SU-DHL-6 (cell line): Measurements from ENCODE around the gene HPCAL4.

Source experiments
- H2AFZ ChIP-seq: fragments of 200-600 bp; sonication (generic); 2 replicates; pipeline ENCODE4 v1.6.1; 2014; ENCODE audit warnings: low read depth, mild to moderate bottlenecking, moderate library complexity, mixed read lengths, antibody characterized with exemption, low read length; ENCODE audit not compliant: severe bottlenecking
- H3F3A ChIP-seq: fragments of 200-600 bp; shearing (Covaris generic); 2 replicates; pipeline ENCODE4 v1.6.0; 2016; ENCODE audit warnings: antibody characterized with exemption, mild to moderate bottlenecking; ENCODE audit not compliant: insufficient read depth
- H3K27ac ChIP-seq: fragments of 200-600 bp; sonication (generic); 2 replicates; pipeline ENCODE4 v1.5.1; 2016; ENCODE audit warnings: low read depth, mild to moderate bottlenecking, low read length, moderate library complexity, mixed read lengths
- H3K27me3 ChIP-seq: fragments of 200-600 bp; sonication (generic), shearing (Covaris generic); 2 replicates; pipeline ENCODE4 v1.6.0; 2014; ENCODE audit warnings: mild to moderate bottlenecking, low read length
- H3K36me3 ChIP-seq: fragments of 200-600 bp; sonication (generic); 2 replicates; pipeline ENCODE4 v1.6.1; 2014; ENCODE audit warnings: mild to moderate bottlenecking, low read length, mixed read lengths
- H3K4me2 ChIP-seq: fragments of 300-600, 200-600 bp; shearing (Covaris generic), sonication (generic); 2 replicates; pipeline ENCODE4 v1.6.0; 2014; ENCODE audit warnings: low read length, low read depth, mild to moderate bottlenecking; ENCODE audit not compliant: poor library complexity, severe bottlenecking
- H3K4me3 ChIP-seq: fragments of 200-600 bp; sonication (generic); 2 replicates; pipeline ENCODE4 v1.5.1; 2014; ENCODE audit warnings: antibody characterized with exemption, low read length, mild to moderate bottlenecking, mixed read lengths; ENCODE audit not compliant: insufficient read depth, poor library complexity, severe bottlenecking
- H3K79me2 ChIP-seq: fragments of 200-600 bp; sonication (generic); 2 replicates; pipeline ENCODE4 v1.6.1; 2014; ENCODE audit warnings: mild to moderate bottlenecking, low read length, moderate library complexity; ENCODE audit not compliant: insufficient read depth
- H3K9ac ChIP-seq: fragments of 200-600 bp; sonication (generic); 2 replicates; pipeline ENCODE4 v1.7.0; 2014; ENCODE audit warnings: mild to moderate bottlenecking, low read length
- H3K9me2 ChIP-seq: fragments of 200-600 bp; sonication (generic); replicated peaks from 2 replicates; pipeline ENCODE4 v1.6.1; 2014; ENCODE audit warnings: low read length; ENCODE audit not compliant: insufficient read depth
- H3K9me3 ChIP-seq: fragments of 200-600 bp; sonication (generic); 2 replicates; pipeline ENCODE4 v1.6.1; 2014; ENCODE audit warnings: low read length, mixed read lengths; ENCODE audit not compliant: insufficient read depth
- H4K20me1 ChIP-seq: fragments of 200-600 bp; sonication (generic); 2 replicates; pipeline ENCODE4 v1.6.1; 2014; ENCODE audit warnings: low read depth, mild to moderate bottlenecking, antibody characterized with exemption, low read length, moderate library complexity, mixed read lengths
- EZH2phosphoT487 ChIP-seq: fragments of 200-600 bp; sonication (generic), shearing (Covaris generic); conservative IDR thresholded peaks from 2 replicates; pipeline ENCODE4 v1.6.1; 2018; ENCODE audit warnings: mild to moderate bottlenecking, antibody characterized with exemption, low read length, moderate library complexity, mixed read lengths
- TF ChIP-seq, protein P1 (sequence below): fragments of 200-600 bp; sonication (generic); IDR thresholded peaks from one replicate; pipeline ENCODE4 v1.5.1; 2017; ENCODE audit warnings: antibody characterized with exemption, mild to moderate bottlenecking, low read length, moderate library complexity; ENCODE audit not compliant: insufficient read depth, poor library complexity, severe bottlenecking

Gene HPCAL4

GRCh38 chr1:39632323-39632681 is 58.9 kb downstream of the HPCAL4 start:
- Histone ChIP-seq H3K27me3 (no peaks in the 10 kb centered on the region), H4K20me1 (no peaks in the 10 kb centered on the region), H3K4me2 (no peak overlapping the region), H3K36me3 (no peaks in the 10 kb centered on the region), H3K27ac (no peak overlapping the region), H3K79me2 (no peaks in the 10 kb centered on the region), H3K4me3 (no peak overlapping the region), H3F3A (no peaks in the 10 kb centered on the region), H2AFZ (no peak overlapping the region), H3K9ac (no peak overlapping the region), H3K9me2 (no peaks in the 10 kb centered on the region), H3K9me3 (no peaks in the 10 kb centered on the region)
- TF ChIP-seq, protein P1, sequence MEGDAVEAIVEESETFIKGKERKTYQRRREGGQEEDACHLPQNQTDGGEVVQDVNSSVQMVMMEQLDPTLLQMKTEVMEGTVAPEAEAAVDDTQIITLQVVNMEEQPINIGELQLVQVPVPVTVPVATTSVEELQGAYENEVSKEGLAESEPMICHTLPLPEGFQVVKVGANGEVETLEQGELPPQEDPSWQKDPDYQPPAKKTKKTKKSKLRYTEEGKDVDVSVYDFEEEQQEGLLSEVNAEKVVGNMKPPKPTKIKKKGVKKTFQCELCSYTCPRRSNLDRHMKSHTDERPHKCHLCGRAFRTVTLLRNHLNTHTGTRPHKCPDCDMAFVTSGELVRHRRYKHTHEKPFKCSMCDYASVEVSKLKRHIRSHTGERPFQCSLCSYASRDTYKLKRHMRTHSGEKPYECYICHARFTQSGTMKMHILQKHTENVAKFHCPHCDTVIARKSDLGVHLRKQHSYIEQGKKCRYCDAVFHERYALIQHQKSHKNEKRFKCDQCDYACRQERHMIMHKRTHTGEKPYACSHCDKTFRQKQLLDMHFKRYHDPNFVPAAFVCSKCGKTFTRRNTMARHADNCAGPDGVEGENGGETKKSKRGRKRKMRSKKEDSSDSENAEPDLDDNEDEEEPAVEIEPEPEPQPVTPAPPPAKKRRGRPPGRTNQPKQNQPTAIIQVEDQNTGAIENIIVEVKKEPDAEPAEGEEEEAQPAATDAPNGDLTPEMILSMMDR, result no peak
- TF ChIP-seq EZH2phosphoT487, result no peak

DNA sequence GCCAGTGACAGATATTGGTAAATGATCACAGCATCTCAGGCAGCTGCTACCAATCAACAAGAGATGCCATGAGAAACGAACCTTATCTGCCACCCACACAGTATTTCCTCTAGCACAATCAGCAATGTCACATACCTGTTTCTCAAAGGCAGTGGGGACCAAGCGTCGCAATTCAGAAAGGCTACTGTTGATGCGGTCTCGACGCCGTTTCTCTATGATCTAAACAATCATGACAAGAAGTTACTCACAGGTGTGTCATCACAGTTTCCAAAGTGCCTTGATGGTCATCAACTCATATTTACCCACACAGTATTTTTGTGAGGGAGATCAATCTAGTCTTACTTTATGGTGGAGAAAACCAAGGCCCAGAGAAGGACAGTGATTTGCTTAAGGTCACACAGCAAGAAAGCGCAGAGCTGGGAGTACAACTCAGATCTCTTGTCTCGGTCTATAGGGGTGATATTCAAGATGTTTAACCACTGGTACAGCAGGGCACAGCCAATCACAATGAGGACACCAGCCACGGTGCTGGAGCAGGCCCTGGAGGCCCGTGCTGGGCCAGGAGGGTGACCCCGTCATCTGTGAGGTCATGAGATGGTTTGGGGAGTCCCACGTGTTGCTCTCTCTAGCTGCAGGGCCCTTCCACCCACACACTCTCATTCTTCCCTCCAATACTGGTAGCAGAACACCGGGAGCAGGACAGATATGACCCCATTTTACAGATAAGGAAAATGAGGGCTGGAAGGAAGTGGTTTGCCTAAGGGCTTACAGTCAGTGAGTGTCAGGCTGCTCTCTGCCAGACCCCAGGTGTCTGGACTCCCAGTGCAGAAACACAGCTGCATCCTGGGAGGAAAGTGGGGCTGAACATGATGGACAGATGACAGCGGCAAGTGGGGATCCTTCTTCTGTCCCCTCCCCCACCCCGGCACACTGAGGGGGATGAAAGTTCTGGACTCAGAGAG is 59.6 kb downstream of the HPCAL4 start:
- H3K9me2 ChIP-seq, result no peaks in the 10 kb centered on the region
- H3K79me2 ChIP-seq, result no peaks in the 10 kb centered on the region
- H3K4me3 ChIP-seq, result no peak overlapping the region
- H3K27me3 ChIP-seq, result no peaks in the 10 kb centered on the region
- no peak overlapping the region for H2AFZ ChIP-seq
- H3K27ac ChIP-seq, result no peak overlapping the region
- H3F3A ChIP-seq, result no peaks in the 10 kb centered on the region
- H3K4me2 ChIP-seq, result no peak overlapping the region
- H4K20me1 ChIP-seq, result no peaks in the 10 kb centered on the region
- TF ChIP-seq EZH2phosphoT487, result no peak
- TF ChIP-seq, protein P1, result no peak
- H3K9me3 ChIP-seq, result no peaks in the 10 kb centered on the region
- no peak overlapping the region for H3K9ac ChIP-seq
- H3K36me3 ChIP-seq, result no peaks in the 10 kb centered on the region

DNA sequence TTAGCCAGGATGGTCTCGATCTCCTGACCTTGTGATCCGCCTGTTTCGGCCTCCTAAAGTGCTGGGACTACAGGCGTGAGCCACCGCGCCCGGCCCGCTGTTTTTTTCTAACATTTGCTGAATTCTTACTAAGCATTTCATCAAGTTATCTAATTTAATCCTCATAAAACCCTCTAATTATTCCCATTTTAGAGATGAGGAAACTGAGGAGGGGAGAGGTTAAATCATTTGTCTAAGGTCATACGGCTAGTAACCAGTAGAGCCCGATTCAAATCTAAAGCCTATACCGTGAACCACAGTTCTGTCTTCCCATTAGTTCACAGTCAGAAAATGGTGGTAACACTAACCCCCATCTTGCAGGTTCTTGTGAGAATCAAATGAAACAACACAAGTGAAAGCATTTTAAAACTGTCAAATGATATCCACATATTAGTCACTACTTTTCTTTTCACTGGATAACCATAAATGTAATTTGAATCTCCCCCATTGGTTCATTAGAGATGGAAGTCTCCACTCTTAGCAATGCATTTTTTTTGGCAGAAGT is 62.4 kb downstream of the HPCAL4 start:
- Histone ChIP-seq H3K9ac (no peak overlapping the region), H3F3A (no peaks in the 10 kb centered on the region), H4K20me1 (no peaks in the 10 kb centered on the region), H3K9me2 (no peaks in the 10 kb centered on the region), H3K79me2 (no peaks in the 10 kb centered on the region), H2AFZ (no peak overlapping the region), H3K36me3 (no peaks in the 10 kb centered on the region), H3K27me3 (no peaks in the 10 kb centered on the region), H3K4me3 (no peak overlapping the region), H3K4me2 (no peak overlapping the region), H3K27ac (no peak overlapping the region), H3K9me3 (no peaks in the 10 kb centered on the region)
- TF ChIP-seq, protein P1, result no peak
- no peak for TF ChIP-seq EZH2phosphoT487
